Measurements from ENCODE around the gene LRRC8D. TPM values are rescaled to one million over a fixed set of nuclear protein-coding genes. Genes with fewer than 3 reads are reported as not detected.

The LRRC8D gene
- total and polyA plus RNA-seq, 2 of the 4 experiments (the other 2 are of a cell fraction) = 34.1 to 35.3 TPM

DNA sequence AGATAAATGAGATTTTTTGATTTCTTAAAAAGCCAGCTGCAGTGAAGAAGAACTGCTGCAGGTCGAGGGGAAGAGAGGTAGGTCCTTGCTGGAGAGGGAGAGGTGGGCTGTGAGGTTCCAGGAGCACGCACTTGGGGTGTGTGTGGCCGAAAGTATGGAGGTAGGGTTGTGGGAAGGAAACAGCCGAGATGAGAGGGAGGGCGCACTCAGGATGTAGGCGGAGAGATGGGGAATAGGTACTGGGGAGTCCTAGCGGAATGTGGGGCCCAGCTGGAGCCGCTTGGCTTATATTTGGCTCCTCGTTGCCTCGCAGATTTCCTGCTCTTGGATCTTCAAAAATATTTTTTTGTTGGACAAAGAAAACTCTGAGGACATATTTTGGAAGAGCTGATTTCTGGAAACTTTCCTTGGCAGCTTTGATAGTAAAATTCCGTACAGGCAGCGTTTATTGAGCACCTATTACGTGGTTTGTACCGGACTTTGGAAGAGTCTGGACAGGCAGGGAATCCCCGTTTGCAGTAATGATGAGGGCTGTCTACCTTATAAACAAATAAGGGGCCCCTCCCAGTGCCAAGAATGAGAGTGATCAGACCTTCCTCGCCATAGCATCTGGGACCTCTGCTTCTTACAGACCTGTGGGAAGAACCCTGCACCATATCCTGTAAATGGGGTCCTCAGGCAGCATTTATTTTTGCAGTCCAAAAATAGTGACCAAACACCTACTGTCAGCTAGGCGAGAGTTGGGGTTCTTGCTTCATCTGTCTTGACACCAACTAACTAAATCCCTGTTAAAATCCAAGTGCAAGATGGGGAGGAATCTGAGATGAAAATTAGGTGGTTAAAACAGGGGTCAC, 1.5 kb downstream of the LRRC8D start (continued):
- TF ChIP-seq, protein P1, sequence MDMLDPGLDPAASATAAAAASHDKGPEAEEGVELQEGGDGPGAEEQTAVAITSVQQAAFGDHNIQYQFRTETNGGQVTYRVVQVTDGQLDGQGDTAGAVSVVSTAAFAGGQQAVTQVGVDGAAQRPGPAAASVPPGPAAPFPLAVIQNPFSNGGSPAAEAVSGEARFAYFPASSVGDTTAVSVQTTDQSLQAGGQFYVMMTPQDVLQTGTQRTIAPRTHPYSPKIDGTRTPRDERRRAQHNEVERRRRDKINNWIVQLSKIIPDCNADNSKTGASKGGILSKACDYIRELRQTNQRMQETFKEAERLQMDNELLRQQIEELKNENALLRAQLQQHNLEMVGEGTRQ (IDR thresholded peaks at IDR 0.05; ENCODE audit: low read depth, low read length) = no peak
- TF ChIP-seq NFE2L2 (IDR thresholded peaks at IDR 0.05; ENCODE audit: low read depth, low read length) = no peak
